GM19328 (cell line): ENCODE measurements around the gene VRK3.
A peak's percentile ranks its signal among the peaks of the same experiment; 100 is the strongest.

Experiments used
- ATAC-seq: cut with Tn5 transposase; IDR thresholded peaks from one replicate; pipeline ENCODE4 v1.9.1; 2021; ENCODE audit warnings: mild to moderate bottlenecking, moderate library complexity; ENCODE audit not compliant: unreplicated experiment

Gene VRK3

GRCh38 chr19:49933643-49934042 lies 91.5 kb downstream of the VRK3 start:
- ATAC-seq, result no peak

DNA sequence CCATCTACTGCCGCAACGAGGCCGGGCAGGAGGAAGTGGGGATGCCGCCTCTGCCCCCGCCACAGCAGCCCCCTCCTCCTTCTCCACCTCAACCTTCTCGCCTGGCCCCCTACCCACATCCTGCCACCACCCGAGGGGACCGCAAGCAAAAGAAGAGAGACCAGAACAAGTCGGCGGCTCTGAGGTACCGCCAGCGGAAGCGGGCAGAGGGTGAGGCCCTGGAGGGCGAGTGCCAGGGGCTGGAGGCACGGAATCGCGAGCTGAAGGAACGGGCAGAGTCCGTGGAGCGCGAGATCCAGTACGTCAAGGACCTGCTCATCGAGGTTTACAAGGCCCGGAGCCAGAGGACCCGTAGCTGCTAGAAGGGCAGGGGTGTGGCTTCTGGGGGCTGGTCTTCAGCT lies 92.4 kb downstream of the VRK3 start:
- ATAC-seq, result no peak

DNA sequence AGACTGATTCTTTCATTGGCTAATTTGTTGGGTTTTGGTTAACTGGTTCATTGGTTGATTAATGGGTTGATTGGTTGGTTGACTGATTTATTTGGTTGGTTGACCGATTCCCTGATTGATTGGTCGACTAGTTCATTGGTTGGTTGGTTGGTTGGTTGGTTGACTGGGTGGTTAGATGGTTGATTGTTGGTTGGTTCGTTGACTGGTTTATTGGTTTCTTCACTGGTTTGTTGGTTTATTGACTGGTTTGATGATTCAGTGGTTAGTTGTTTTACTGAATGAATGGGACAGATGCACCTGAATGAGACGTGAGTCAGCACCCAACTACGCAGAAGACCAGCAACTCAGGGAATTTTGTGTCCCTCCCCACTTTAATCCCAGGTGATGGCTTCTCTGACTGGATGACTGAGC lies 93.1 kb downstream of the VRK3 start:
- ATAC-seq, result no peak

- no peak for ATAC-seq
Observed at GRCh38 chr19:49931293-49932040, 93.7 kb downstream of the VRK3 start.

- no peak for ATAC-seq
Observed at GRCh38 chr19:49930483-49931011, 94.6 kb downstream of the VRK3 start.

DNA sequence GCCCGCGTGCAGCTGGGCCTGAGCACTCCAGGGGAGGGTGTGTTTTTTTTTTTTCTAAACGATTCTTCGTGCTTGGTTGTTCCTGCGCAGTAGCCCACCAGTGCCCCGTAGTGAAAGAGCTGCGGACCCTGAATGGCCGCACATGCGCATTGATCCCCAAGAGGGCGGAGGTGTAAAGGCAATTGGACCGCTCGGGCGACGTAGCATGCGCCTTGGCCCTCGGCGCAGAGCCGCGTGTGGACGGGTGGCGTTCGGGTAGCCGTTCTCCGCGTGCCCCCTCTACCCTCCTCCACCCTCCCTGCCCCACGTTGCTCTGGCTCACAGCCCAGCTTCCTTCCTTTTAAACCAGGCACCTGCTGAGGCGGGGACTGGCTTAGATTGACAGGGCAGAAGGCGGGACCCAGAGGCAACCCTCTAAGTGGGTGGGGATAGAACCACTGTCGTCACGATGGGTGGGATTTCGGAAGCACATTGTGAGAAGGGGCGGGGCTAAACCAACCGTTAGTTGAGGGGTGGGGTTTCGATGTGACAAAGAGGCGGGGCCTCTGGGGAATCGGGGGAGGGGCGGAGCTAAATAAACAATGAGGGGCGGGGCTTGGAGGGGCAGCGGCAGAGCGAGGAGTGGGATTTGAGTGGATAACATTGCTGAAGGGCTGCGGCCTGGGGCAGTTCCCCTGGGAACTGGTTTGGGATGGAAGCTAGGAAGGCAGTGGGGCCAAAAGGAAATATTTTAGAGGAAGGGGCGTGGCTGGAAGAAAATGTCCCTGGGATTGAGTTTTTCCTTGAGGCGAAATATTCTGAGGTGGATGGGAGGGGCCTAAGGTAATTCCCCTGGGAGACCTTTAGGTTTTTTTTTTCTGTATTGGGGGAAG lies 95.3 kb downstream of the VRK3 start:
- peak; percentile 62 for ATAC-seq

GRCh38 chr19:49929121-49929610 lies 96.0 kb downstream of the VRK3 start, which contains the start of the genes ATF5 and NUP62:
ATF5 (plus strand) TSS chr19:49929205; CDS start chr19:49930851, 1,646 bp downstream.
NUP62 (minus strand) TSS chr19:49929504; CDS start chr19:49909807, 19,697 bp downstream.
- peak; percentile 50 for ATAC-seq

- no peak for ATAC-seq
Observed at GRCh38 chr19:49927526-49928264, 97.5 kb downstream of the VRK3 start.

DNA sequence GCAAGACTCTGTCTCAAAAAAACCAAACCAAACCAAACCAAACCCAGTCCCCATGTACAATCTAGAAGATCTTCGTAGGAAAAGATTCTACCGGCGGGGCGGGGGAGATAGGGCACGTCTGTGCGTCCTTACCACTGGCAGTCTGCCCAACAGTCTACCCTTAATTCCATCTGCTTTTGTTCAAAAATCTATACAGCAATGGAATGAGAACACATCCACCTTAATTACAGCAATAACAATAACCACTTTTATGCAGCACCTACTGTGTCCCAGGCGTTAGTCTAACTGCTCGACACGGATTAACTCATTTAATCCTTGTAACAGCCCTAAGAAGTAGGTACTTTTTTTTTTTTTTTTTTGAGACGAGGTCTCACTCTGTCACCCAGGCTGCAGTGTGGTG lies 98.7 kb downstream of the VRK3 start:
- ATAC-seq, result no peak
